Tibial nerve (tissue), 4 donors: Measurements from ENCODE around the gene LCP1.
"Not testable (repeated sequence)": the region's sequence is repeated elsewhere in the genome, so short reads cannot be mapped to it uniquely, and the experiment has no call there.

ENCODE experiments used
- EP300 ChIP-seq, 2 donors: sonication (generic); formaldehyde crosslinking; IDR thresholded peaks; one replicate each; pipeline ENCODE4 v1.6.1; 2017; ENCODE audit warnings: antibody characterized with exemption in 2 of 2, mild to moderate bottlenecking in 1 of 2
- POLR2A ChIP-seq, 2 donors: fragments of 450-650 bp; IDR thresholded peaks; one replicate each; pipeline ENCODE4 v1.6.1; 2017; ENCODE audit warnings: antibody characterized with exemption in 2 of 2, mild to moderate bottlenecking in 2 of 2, moderate library complexity in 2 of 2
- TF ChIP-seq, protein P1 (sequence below), 5 experiments: fragments of 200-600 bp in 3 of 5; fragments of 450-650 bp in 2 of 5; sonication (generic) in 3 of 5; IDR thresholded peaks; one replicate each; pipeline ENCODE4 v1.5.1; 2016 to 2019; ENCODE audit warnings: antibody characterized with exemption in 5 of 5, mild to moderate bottlenecking in 3 of 5, moderate library complexity in 2 of 5

DNA sequence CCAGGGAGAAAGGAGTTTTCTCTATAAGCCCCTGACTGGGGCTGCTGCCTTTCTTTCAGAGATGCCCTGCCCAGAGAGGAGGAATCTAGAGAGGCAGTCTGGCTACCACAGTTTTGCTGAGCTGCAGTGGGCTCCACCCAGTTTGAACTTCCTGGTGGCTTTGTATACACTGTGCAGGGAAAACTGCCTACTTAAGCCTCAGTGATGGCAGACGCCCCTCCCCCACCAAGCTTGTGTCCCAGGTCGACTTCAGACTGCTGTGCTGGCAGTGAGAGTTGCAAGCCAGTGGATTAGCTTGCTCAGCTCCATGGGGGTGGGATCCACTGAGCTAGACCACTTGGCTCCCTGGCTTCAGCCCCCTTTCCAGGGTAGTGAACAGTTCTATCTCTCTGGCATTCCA, 38.3 kb upstream of the LCP1 start:
- TF ChIP-seq, protein P1, sequence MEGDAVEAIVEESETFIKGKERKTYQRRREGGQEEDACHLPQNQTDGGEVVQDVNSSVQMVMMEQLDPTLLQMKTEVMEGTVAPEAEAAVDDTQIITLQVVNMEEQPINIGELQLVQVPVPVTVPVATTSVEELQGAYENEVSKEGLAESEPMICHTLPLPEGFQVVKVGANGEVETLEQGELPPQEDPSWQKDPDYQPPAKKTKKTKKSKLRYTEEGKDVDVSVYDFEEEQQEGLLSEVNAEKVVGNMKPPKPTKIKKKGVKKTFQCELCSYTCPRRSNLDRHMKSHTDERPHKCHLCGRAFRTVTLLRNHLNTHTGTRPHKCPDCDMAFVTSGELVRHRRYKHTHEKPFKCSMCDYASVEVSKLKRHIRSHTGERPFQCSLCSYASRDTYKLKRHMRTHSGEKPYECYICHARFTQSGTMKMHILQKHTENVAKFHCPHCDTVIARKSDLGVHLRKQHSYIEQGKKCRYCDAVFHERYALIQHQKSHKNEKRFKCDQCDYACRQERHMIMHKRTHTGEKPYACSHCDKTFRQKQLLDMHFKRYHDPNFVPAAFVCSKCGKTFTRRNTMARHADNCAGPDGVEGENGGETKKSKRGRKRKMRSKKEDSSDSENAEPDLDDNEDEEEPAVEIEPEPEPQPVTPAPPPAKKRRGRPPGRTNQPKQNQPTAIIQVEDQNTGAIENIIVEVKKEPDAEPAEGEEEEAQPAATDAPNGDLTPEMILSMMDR (IDR thresholded peaks at IDR 0.05): not testable (repeated sequence)
- TF ChIP-seq POLR2A, EP300 (IDR thresholded peaks at IDR 0.05): not testable (repeated sequence)
